SH-SY5Y (cell line): ENCODE measurements around the gene SCN1A.

ENCODE experiments used
- GATA2 ChIP-seq: IDR thresholded peaks from 2 replicates; pipeline ENCODE4 v1.6.1; 2011; ENCODE audit warnings: mild to moderate bottlenecking, low read depth, low read length
- GATA3 ChIP-seq: IDR thresholded peaks from 2 replicates; pipeline ENCODE4 v1.6.1; 2011; ENCODE audit warnings: low read depth, mild to moderate bottlenecking, low read length, moderate library complexity

- no peak for TF ChIP-seq GATA2
- no peak for TF ChIP-seq GATA3
These were observed 177.4 kb downstream of the SCN1A start for GRCh38 chr2:165950438-165950837.
